ENCODE results near the gene ADAMTS2.

DNA sequence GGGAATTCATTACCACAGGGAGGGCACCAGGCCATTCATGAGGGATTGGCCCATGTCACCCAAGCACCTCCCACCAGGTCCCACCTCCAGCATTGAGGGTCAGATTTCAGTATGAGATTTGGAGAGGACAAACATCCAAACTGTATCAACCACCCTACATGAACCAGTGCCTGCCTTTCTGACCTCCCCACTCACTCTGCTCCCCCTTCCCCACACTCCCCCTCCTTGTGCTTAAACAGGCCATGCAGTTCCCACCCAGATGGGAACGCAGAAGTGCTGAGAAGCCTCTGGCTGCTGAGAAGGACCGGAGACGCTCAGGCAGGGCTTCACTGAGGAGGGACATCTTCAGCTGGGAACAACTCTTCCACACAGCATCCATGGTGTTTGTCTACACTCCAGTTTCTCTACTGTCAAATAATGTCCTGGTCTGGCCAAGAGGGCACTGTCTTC, 30.0 kb upstream of the ADAMTS2 start:
- TF ChIP-seq, protein P1, sequence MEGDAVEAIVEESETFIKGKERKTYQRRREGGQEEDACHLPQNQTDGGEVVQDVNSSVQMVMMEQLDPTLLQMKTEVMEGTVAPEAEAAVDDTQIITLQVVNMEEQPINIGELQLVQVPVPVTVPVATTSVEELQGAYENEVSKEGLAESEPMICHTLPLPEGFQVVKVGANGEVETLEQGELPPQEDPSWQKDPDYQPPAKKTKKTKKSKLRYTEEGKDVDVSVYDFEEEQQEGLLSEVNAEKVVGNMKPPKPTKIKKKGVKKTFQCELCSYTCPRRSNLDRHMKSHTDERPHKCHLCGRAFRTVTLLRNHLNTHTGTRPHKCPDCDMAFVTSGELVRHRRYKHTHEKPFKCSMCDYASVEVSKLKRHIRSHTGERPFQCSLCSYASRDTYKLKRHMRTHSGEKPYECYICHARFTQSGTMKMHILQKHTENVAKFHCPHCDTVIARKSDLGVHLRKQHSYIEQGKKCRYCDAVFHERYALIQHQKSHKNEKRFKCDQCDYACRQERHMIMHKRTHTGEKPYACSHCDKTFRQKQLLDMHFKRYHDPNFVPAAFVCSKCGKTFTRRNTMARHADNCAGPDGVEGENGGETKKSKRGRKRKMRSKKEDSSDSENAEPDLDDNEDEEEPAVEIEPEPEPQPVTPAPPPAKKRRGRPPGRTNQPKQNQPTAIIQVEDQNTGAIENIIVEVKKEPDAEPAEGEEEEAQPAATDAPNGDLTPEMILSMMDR (IDR thresholded peaks at IDR 0.05; ENCODE audit: low read length): no peak
- no peak for TF ChIP-seq EZH2 (IDR thresholded peaks at IDR 0.05; ENCODE audit: borderline replicate concordance, low read length)

Measured in OCI-LY1 (cell line).